Nephron progenitor cell (in vitro differentiated cells): ENCODE results near the gene KIF26B.
A peak's percentile ranks its signal among the peaks of the same experiment; 100 is the strongest.

ENCODE experiments used
- DNase-seq: peaks from one replicate; pipeline ENCODE4 v3.0.0; 2021
- H3K27ac Mint-ChIP-seq: 2 replicates; pipeline ENCODE4 v1.8.0; 2021; ENCODE audit warnings: mild to moderate bottlenecking, moderate library complexity, mixed read lengths
- H3K27me3 Mint-ChIP-seq: 2 replicates; pipeline ENCODE4 v1.8.0; 2021; ENCODE audit warnings: mild to moderate bottlenecking, low read depth, mixed read lengths; ENCODE audit not compliant: poor library complexity
- H3K36me3 Mint-ChIP-seq: 2 replicates; pipeline ENCODE4 v1.8.0; 2021; ENCODE audit warnings: low read depth, mixed read lengths
- H3K4me1 Mint-ChIP-seq: 2 replicates; pipeline ENCODE4 v1.8.0; 2021; ENCODE audit warnings: mixed read lengths
- H3K4me3 Mint-ChIP-seq: 2 replicates; pipeline ENCODE4 v1.8.0; 2021; ENCODE audit warnings: mild to moderate bottlenecking, moderate library complexity, mixed read lengths
- H3K9me3 Mint-ChIP-seq: 2 replicates; pipeline ENCODE4 v1.8.0; 2021; ENCODE audit warnings: mild to moderate bottlenecking, moderate library complexity, mixed read lengths
- TF ChIP-seq, protein P1 (sequence below): fragments of 200-600 bp; sonication (generic); IDR thresholded peaks from 2 replicates; pipeline ENCODE4 v1.5.0; 2021; ENCODE audit warnings: antibody characterized with exemption

The KIF26B gene

GRCh38 chr1:245327360-245327759, 172.6 kb downstream of the KIF26B start:
- no peak for DNase-seq
- Mint-ChIP-seq H3K27me3 (peaks cover 3% of the 10 kb centered on the region), H3K9me3 (no peaks in the 10 kb centered on the region), H3K4me3 (no peak overlapping the region), H3K4me1 (peaks cover 63% of the 10 kb centered on the region), H3K27ac (no peak overlapping the region), H3K36me3 (peaks cover 17% of the 10 kb centered on the region)
- TF ChIP-seq, protein P1, sequence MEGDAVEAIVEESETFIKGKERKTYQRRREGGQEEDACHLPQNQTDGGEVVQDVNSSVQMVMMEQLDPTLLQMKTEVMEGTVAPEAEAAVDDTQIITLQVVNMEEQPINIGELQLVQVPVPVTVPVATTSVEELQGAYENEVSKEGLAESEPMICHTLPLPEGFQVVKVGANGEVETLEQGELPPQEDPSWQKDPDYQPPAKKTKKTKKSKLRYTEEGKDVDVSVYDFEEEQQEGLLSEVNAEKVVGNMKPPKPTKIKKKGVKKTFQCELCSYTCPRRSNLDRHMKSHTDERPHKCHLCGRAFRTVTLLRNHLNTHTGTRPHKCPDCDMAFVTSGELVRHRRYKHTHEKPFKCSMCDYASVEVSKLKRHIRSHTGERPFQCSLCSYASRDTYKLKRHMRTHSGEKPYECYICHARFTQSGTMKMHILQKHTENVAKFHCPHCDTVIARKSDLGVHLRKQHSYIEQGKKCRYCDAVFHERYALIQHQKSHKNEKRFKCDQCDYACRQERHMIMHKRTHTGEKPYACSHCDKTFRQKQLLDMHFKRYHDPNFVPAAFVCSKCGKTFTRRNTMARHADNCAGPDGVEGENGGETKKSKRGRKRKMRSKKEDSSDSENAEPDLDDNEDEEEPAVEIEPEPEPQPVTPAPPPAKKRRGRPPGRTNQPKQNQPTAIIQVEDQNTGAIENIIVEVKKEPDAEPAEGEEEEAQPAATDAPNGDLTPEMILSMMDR = no peak

- TF ChIP-seq, protein P1 = no peak
- peaks cover 3% of the 10 kb centered on the region for H3K27me3 Mint-ChIP-seq
- no peak overlapping the region for H3K27ac Mint-ChIP-seq
- H3K4me1 Mint-ChIP-seq = peaks cover 68% of the 10 kb centered on the region
- peaks cover 19% of the 10 kb centered on the region for H3K36me3 Mint-ChIP-seq
- DNase-seq = no peak
- H3K4me3 Mint-ChIP-seq = no peak overlapping the region
- H3K9me3 Mint-ChIP-seq = no peaks in the 10 kb centered on the region
Measured at GRCh38 chr1:245327842-245328241, 173.1 kb downstream of the KIF26B start.

- TF ChIP-seq, protein P1 = no peak
- peak overlapping the region; percentile 26 for H3K4me3 Mint-ChIP-seq
- H3K36me3 Mint-ChIP-seq = peaks cover 24% of the 10 kb centered on the region
- DNase-seq = no peak
- H3K27me3 Mint-ChIP-seq = peaks cover 3% of the 10 kb centered on the region
- peaks cover 4% of the 10 kb centered on the region for H3K9me3 Mint-ChIP-seq
- no peak overlapping the region for H3K27ac Mint-ChIP-seq
- H3K4me1 Mint-ChIP-seq = peaks cover 84% of the 10 kb centered on the region
Measured at GRCh38 chr1:245330951-245331350, 176.2 kb downstream of the KIF26B start.

GRCh38 chr1:245332085-245332484, 177.3 kb downstream of the KIF26B start:
- TF ChIP-seq, protein P1 = no peak
- H3K9me3 Mint-ChIP-seq = peaks cover 4% of the 10 kb centered on the region
- peaks cover 3% of the 10 kb centered on the region for H3K27me3 Mint-ChIP-seq
- H3K4me3 Mint-ChIP-seq = no peak overlapping the region
- peak overlapping the region; percentile 49 for H3K27ac Mint-ChIP-seq
- no peak for DNase-seq
- H3K4me1 Mint-ChIP-seq = peaks cover 84% of the 10 kb centered on the region
- H3K36me3 Mint-ChIP-seq = peaks cover 29% of the 10 kb centered on the region

DNA sequence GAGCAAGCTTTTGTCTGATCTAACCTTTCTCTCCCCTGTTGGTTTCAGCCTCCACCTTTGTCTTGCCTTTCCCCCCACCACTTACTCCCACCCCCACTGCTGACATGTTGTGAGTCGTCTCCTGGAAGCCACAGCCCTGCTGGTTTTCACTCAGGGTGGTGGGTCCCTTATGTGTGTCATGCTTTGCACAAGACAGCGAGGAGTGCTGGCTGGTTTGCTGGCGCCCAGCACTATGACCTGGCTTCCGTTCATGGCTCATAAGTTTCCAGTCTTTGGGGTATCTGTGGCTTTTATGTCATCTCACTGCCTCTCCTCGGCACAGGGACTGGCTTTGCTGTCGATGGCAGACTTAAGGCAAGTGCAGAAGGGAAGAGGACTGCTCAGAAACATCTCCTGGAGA, 177.7 kb downstream of the KIF26B start:
- peak overlapping the region; percentile 13 for H3K4me3 Mint-ChIP-seq
- H3K27ac Mint-ChIP-seq = peak overlapping the region; percentile 49

GRCh38 chr1:245334235-245334634, 179.4 kb downstream of the KIF26B start:
- TF ChIP-seq, protein P1 = no peak
- no peaks in the 10 kb centered on the region for H3K27me3 Mint-ChIP-seq
- peak overlapping the region; percentile 57 for H3K4me3 Mint-ChIP-seq
- peaks cover 74% of the 10 kb centered on the region for H3K4me1 Mint-ChIP-seq
- H3K36me3 Mint-ChIP-seq = peaks cover 25% of the 10 kb centered on the region
- H3K9me3 Mint-ChIP-seq = peaks cover 4% of the 10 kb centered on the region
- peak; percentile 16 for DNase-seq
- H3K27ac Mint-ChIP-seq = peak overlapping the region; percentile 72

More for the DNA sequence above, 177.7 kb downstream of the KIF26B start:
- H3K9me3 Mint-ChIP-seq = peaks cover 4% of the 10 kb centered on the region
- H3K4me1 Mint-ChIP-seq = peaks cover 80% of the 10 kb centered on the region
- H3K36me3 Mint-ChIP-seq = peaks cover 29% of the 10 kb centered on the region
- TF ChIP-seq, protein P1 = no peak
- DNase-seq = no peak
- peaks cover under 1% of the 10 kb centered on the region for H3K27me3 Mint-ChIP-seq
